HG03159 (cell line): ENCODE results near the gene PGF.
A peak's percentile ranks its signal among the peaks of the same experiment; 100 is the strongest.

Experiments used
- ATAC-seq: cut with Tn5 transposase; IDR thresholded peaks from one replicate; pipeline ENCODE4 v1.9.1; 2021; ENCODE audit warnings: mild to moderate bottlenecking, moderate library complexity; ENCODE audit not compliant: unreplicated experiment

PGF gene

GRCh38 chr14:74959596-74960180 lies 4.3 kb upstream of the PGF start:
- ATAC-seq: no peak

GRCh38 chr14:74956280-74957072 lies 1.1 kb upstream of the PGF start:
- ATAC-seq: no peak

- ATAC-seq: no peak
Observed at GRCh38 chr14:74956027-74956279, 556 bp upstream of the PGF start.

- ATAC-seq: no peak
Observed at GRCh38 chr14:74954947-74955228, 509 bp downstream of the PGF start.

GRCh38 chr14:74954232-74954946 lies 1.0 kb downstream of the PGF start:
- no peak for ATAC-seq

- ATAC-seq: no peak
Observed at GRCh38 chr14:74953686-74954085, 1.7 kb downstream of the PGF start.

GRCh38 chr14:74952697-74953484 lies 2.5 kb downstream of the PGF start:
- no peak for ATAC-seq

GRCh38 chr14:74952180-74952665 lies 3.2 kb downstream of the PGF start:
- no peak for ATAC-seq

GRCh38 chr14:74951443-74952179 lies 3.8 kb downstream of the PGF start:
- ATAC-seq: no peak

- ATAC-seq: no peak
Observed at GRCh38 chr14:74950795-74951442, 4.5 kb downstream of the PGF start.

GRCh38 chr14:74949859-74950573 lies 5.4 kb downstream of the PGF start:
- ATAC-seq: no peak

GRCh38 chr14:74949191-74949601 lies 6.2 kb downstream of the PGF start:
- ATAC-seq: no peak

- ATAC-seq: no peak
Observed at GRCh38 chr14:74948228-74949175, 6.9 kb downstream of the PGF start.

- no peak for ATAC-seq
Observed at GRCh38 chr14:74947353-74948227, 7.8 kb downstream of the PGF start.

GRCh38 chr14:74946659-74947281 lies 8.6 kb downstream of the PGF start:
- no peak for ATAC-seq

- peak; percentile 49 for ATAC-seq
Observed at GRCh38 chr14:74945852-74946658, 9.3 kb downstream of the PGF start.
